Measurements from ENCODE around the gene SEPTIN2.
"Not testable (repeated sequence)": the region's sequence is repeated elsewhere in the genome, so short reads cannot be mapped to it uniquely, and the experiment has no call there.

The SEPTIN2 gene

GRCh38 chr2:241314226-241315092 lies 1.3 kb upstream of the SEPTIN2 start:
- DNase-seq (ENCODE audit: low spot score), result no peak

GRCh38 chr2:241315093-241315878 lies 439 bp upstream of the SEPTIN2 start, which contains the start of gene HDLBP:
Gene HDLBP, minus strand, starts transcription at chr2:241315672. Its CDS starts 48,803 bp downstream, at chr2:241266869.
- DNase-seq (ENCODE audit: low spot score), result peak; percentile 95

- DNase-seq (ENCODE audit: low spot score), result no peak
Observed at GRCh38 chr2:241316825-241317224, 1.1 kb downstream of the SEPTIN2 start.

GRCh38 chr2:241317391-241317790 lies 1.7 kb downstream of the SEPTIN2 start:
- DNase-seq (ENCODE audit: low spot score), result no peak

- not testable (repeated sequence) for DNase-seq (ENCODE audit: low spot score)
Observed at GRCh38 chr2:241318830-241319229, 3.1 kb downstream of the SEPTIN2 start.

GRCh38 chr2:241320394-241320793 lies 4.7 kb downstream of the SEPTIN2 start:
- DNase-seq (ENCODE audit: low spot score), result no peak

GRCh38 chr2:241321033-241321432 lies 5.3 kb downstream of the SEPTIN2 start:
- no peak for DNase-seq (ENCODE audit: low spot score)

GRCh38 chr2:241321886-241322285 lies 6.2 kb downstream of the SEPTIN2 start:
- DNase-seq (ENCODE audit: low spot score), result no peak

GRCh38 chr2:241323778-241324177 lies 8.1 kb downstream of the SEPTIN2 start:
- DNase-seq (ENCODE audit: low spot score), result no peak

GRCh38 chr2:241324775-241325174 lies 9.1 kb downstream of the SEPTIN2 start:
- no peak for DNase-seq (ENCODE audit: low spot score)

GRCh38 chr2:241325257-241325656 lies 9.5 kb downstream of the SEPTIN2 start:
- DNase-seq (ENCODE audit: low spot score), result no peak

- DNase-seq (ENCODE audit: low spot score), result no peak
Observed at GRCh38 chr2:241329669-241330615, 14.2 kb downstream of the SEPTIN2 start.

- no peak for DNase-seq (ENCODE audit: low spot score)
Observed at GRCh38 chr2:241330616-241330981, 14.9 kb downstream of the SEPTIN2 start.

GRCh38 chr2:241334813-241335212 lies 19.1 kb downstream of the SEPTIN2 start:
- DNase-seq (ENCODE audit: low spot score), result no peak

GRCh38 chr2:241339839-241340630 lies 24.3 kb downstream of the SEPTIN2 start:
- no peak for DNase-seq (ENCODE audit: low spot score)

- DNase-seq (ENCODE audit: low spot score), result no peak
Observed at GRCh38 chr2:241340631-241341163, 25.0 kb downstream of the SEPTIN2 start.

- no peak for DNase-seq (ENCODE audit: low spot score)
Observed at GRCh38 chr2:241344925-241345651, 29.4 kb downstream of the SEPTIN2 start.

GRCh38 chr2:241349941-241350340 lies 34.2 kb downstream of the SEPTIN2 start:
- no peak for DNase-seq (ENCODE audit: low spot score)

GRCh38 chr2:241350530-241350877 lies 34.8 kb downstream of the SEPTIN2 start:
- DNase-seq (ENCODE audit: low spot score), result no peak
